Measurements from ENCODE around the gene HDAC9. TPM values are rescaled to one million over a fixed set of nuclear protein-coding genes. Genes with fewer than 3 reads are reported as not detected.

The HDAC9 gene
- total RNA-seq, 3 donors from 2014 or later (not counting 1 experiment from before 2014, with no cell fraction given) = 19.1 to 41.1 (median 24.1) TPM

GRCh38 chr7:18499407-18500177 lies 4.0 kb downstream of the HDAC9 start:
- H3K4me1 ChIP-seq (ENCODE audit: control insufficient read depth, insufficient read depth, low read length) = peaks cover 8% of the 10 kb centered on the region
- Mint-ChIP-seq H3K4me1 (peaks cover 34 to 61% of the 10 kb centered on the region in 2 donors), H3K36me3 (no peaks in the 10 kb centered on the region), H3K27ac (no peak overlapping the region), H3K9me3 (no peaks in the 10 kb centered on the region), H3K27me3 (ENCODE audit: low read depth in 2 of 2) (no peaks in the 10 kb centered on the region), H3K4me3 (no peak overlapping the region)
- ATAC-seq (no peak), DNase-seq (no peak)
- H3K4me3 ChIP-seq (ENCODE audit: low read length) = no peak overlapping the region
- TF ChIP-seq CTCF (IDR thresholded peaks at IDR 0.05) = no peak
- WGBS (ENCODE audit: insufficient coverage) = 80% methylated on average over 1 of the region's 2 CpGs
- H3K9me3 ChIP-seq (ENCODE audit: control insufficient read depth, insufficient read depth, low read length) = no peaks in the 10 kb centered on the region
- intact Hi-C loops (cut with micrococcal nuclease) = no loop called here
- H3K36me3 ChIP-seq (ENCODE audit: control insufficient read depth, insufficient read depth, low read length) = no peaks in the 10 kb centered on the region
- no peak overlapping the region for H3K27ac ChIP-seq (ENCODE audit: low read length)
- H3K27me3 ChIP-seq (ENCODE audit: control insufficient read depth, insufficient read depth, low read length) = no peaks in the 10 kb centered on the region

- no peaks in the 10 kb centered on the region for H3K27me3 ChIP-seq (ENCODE audit: control insufficient read depth, insufficient read depth, low read length)
- Mint-ChIP-seq H3K4me3 (no peak overlapping the region), H3K27me3 (ENCODE audit: low read depth in 2 of 2) (no peaks in the 10 kb centered on the region), H3K4me1 (peaks cover 17 to 32% of the 10 kb centered on the region in 2 donors), H3K27ac (no peak overlapping the region), H3K9me3 (no peaks in the 10 kb centered on the region), H3K36me3 (no peaks in the 10 kb centered on the region)
- intact Hi-C loops (cut with micrococcal nuclease) = no loop called here
- WGBS (ENCODE audit: insufficient coverage) = no CpG with 5 or more reads among the region's 4 CpGs
- no peaks in the 10 kb centered on the region for H3K9me3 ChIP-seq (ENCODE audit: control insufficient read depth, insufficient read depth, low read length)
- H3K27ac ChIP-seq (ENCODE audit: low read length) = no peak overlapping the region
- ATAC-seq (no peak), DNase-seq (no peak)
- TF ChIP-seq CTCF (IDR thresholded peaks at IDR 0.05) = no peak
- no peaks in the 10 kb centered on the region for H3K36me3 ChIP-seq (ENCODE audit: control insufficient read depth, insufficient read depth, low read length)
- no peak overlapping the region for H3K4me3 ChIP-seq (ENCODE audit: low read length)
- no peaks in the 10 kb centered on the region for H3K4me1 ChIP-seq (ENCODE audit: control insufficient read depth, insufficient read depth, low read length)
Observed at GRCh38 chr7:18503126-18503866, 7.7 kb downstream of the HDAC9 start.

DNA sequence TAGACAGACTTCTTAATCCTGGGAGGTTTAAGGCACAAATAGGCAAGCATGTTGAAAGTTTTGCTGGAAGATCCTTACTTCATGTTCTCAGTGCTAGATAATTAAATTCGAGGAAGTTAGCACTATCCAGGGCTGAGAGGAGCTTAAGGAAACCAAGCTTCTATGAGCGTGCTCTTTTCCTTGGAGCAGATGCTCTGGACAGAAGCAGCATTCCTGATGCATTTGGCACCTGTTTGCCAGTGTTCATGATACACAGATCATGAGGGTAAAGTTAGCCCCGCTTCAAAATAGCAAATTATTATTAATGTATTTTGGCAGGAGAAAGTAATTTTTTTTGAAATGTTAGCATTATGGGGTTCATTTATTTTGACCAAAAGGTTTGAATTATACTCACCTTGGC lies 9.4 kb downstream of the HDAC9 start:
- Mint-ChIP-seq H3K4me3 (no peak overlapping the region), H3K9me3 (no peaks in the 10 kb centered on the region), H3K4me1 (peaks cover 20 to 25% of the 10 kb centered on the region in 2 donors), H3K27ac (no peak overlapping the region), H3K36me3 (no peaks in the 10 kb centered on the region), H3K27me3 (ENCODE audit: low read depth in 2 of 2) (no peaks in the 10 kb centered on the region)
- no peak for TF ChIP-seq CTCF (IDR thresholded peaks at IDR 0.05)
- DNase-seq (no peak), ATAC-seq (no peak)
- Histone ChIP-seq H3K9me3 (ENCODE audit: control insufficient read depth, insufficient read depth, low read length) (no peaks in the 10 kb centered on the region), H3K27me3 (ENCODE audit: control insufficient read depth, insufficient read depth, low read length) (no peaks in the 10 kb centered on the region), H3K36me3 (ENCODE audit: control insufficient read depth, insufficient read depth, low read length) (no peaks in the 10 kb centered on the region), H3K4me1 (ENCODE audit: control insufficient read depth, insufficient read depth, low read length) (no peaks in the 10 kb centered on the region), H3K4me3 (ENCODE audit: low read length) (no peak overlapping the region), H3K27ac (ENCODE audit: low read length) (no peak overlapping the region)
- intact Hi-C loops (cut with micrococcal nuclease) = no loop called here
- 88% methylated on average over 3 of the region's 3 CpGs for WGBS (ENCODE audit: insufficient coverage)

Data from natural killer cell (primary cell).